Measurements from ENCODE around the gene MTMR12. TPM values are rescaled to one million over a fixed set of nuclear protein-coding genes. Genes with fewer than 3 reads are reported as not detected.

The MTMR12 gene
- total and polyA plus RNA-seq, 3 donors from 2014 or later: 53.6 to 64.0 (median 59.2) TPM

DNA sequence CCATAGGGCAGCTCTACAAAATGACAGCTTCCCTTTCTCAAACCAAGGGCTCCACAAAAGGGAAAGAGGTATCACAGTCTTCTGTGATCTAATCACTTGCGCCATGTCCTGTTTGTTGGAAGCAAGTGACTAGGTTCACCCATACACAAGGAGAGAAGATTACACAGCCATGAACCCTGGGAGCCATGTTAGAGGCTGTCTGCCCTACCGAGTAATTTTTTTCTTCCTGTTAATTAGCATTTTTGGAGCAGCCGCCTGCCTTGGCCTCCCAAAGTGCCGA, 105.4 kb downstream of the MTMR12 start:
- Histone ChIP-seq H3K4me3 (no peak overlapping the region), H3K27ac (no peak overlapping the region), H3K36me3 (ENCODE audit: low read depth, missing control alignments) (no peaks in the 10 kb centered on the region), H3K4me1 (no peaks in the 10 kb centered on the region), H3K9me3 (no peaks in the 10 kb centered on the region), H3K27me3 (no peaks in the 10 kb centered on the region)
- TF ChIP-seq, protein P1, sequence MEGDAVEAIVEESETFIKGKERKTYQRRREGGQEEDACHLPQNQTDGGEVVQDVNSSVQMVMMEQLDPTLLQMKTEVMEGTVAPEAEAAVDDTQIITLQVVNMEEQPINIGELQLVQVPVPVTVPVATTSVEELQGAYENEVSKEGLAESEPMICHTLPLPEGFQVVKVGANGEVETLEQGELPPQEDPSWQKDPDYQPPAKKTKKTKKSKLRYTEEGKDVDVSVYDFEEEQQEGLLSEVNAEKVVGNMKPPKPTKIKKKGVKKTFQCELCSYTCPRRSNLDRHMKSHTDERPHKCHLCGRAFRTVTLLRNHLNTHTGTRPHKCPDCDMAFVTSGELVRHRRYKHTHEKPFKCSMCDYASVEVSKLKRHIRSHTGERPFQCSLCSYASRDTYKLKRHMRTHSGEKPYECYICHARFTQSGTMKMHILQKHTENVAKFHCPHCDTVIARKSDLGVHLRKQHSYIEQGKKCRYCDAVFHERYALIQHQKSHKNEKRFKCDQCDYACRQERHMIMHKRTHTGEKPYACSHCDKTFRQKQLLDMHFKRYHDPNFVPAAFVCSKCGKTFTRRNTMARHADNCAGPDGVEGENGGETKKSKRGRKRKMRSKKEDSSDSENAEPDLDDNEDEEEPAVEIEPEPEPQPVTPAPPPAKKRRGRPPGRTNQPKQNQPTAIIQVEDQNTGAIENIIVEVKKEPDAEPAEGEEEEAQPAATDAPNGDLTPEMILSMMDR (IDR thresholded peaks at IDR 0.05): no peak
- TF ChIP-seq POLR2A (IDR thresholded peaks at IDR 0.05): no peak
- WGBS, 2 donors: 42 to 79% methylated on average over 2 to 4 of the region's 4 CpGs
- intact Hi-C loops (cut with DNase I; ENCODE audit: low total_unique reads): no loop called here
- DNase-seq: no peak

DNA sequence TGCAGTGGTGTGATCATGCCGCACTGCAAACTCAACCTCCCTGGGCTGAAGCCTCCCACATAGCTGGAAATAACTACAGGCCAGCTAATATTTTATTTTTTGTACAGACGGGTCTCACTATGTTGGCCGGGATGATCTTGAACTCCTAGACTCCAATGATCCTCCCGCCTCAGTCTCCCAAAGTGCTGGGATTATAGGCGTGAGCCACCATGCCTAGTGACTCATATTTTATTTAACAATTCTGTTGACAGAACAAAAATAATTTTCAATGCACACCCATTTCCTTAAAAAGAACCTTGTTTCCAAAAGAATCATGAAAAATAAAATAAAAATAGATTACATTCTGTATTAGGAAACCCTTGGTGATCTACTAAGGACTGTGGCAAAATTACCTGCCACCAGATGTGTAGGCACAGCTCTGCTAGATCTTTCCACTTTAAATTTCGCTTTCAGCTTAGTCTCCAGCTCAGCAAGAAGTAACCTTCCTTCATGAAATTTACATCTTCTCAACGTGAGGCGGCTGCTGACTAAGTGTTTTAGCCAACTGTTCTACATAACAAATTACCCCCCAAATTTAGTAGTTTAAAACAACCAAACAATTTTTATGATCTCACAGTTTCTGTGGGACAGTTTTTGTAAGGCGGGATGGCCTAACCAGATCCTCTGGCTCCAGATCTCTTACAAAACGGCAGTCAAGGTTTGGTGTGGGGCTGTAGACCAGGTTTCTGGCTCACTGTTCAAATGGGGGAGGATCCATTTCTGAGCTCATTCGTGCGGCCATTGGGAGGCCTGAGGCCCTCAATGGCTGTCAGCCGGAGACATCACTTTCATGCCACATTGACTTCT, 106.0 kb downstream of the MTMR12 start:
- H3K27me3 ChIP-seq: no peaks in the 10 kb centered on the region
- no peak overlapping the region for H3K27ac ChIP-seq
- no peak for DNase-seq
- no peaks in the 10 kb centered on the region for H3K36me3 ChIP-seq (ENCODE audit: low read depth, missing control alignments)
- 59 to 81% methylated on average over 13 of the region's 13 CpGs for WGBS, 2 donors
- intact Hi-C loops (cut with DNase I; ENCODE audit: low total_unique reads): no loop called here
- H3K4me3 ChIP-seq: no peak overlapping the region
- no peaks in the 10 kb centered on the region for H3K9me3 ChIP-seq
- no peaks in the 10 kb centered on the region for H3K4me1 ChIP-seq
- no peak for TF ChIP-seq POLR2A (IDR thresholded peaks at IDR 0.05)
- TF ChIP-seq, protein P1 (IDR thresholded peaks at IDR 0.05): no peak

DNA sequence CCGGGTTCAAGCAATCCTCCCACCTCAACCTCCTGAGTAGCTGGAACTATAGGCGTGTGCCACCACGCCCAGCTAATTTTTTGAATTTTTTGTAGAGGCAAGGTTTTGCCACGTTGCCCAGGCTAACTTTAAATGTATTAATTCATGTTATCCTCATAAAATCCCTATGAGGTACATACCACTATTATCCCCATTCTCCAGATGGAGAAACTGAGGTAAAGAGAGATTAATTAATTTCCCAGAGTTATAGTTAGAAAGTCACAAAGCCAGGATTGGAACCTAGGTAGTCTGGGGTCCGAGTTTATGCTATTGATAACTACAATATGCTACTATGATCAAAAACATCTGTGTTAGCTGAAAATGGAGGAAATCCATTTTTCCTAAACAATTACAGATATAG, 106.7 kb downstream of the MTMR12 start:
- Histone ChIP-seq H3K27me3 (no peaks in the 10 kb centered on the region), H3K27ac (no peak overlapping the region), H3K9me3 (no peaks in the 10 kb centered on the region), H3K36me3 (ENCODE audit: low read depth, missing control alignments) (no peaks in the 10 kb centered on the region), H3K4me1 (no peaks in the 10 kb centered on the region), H3K4me3 (no peak overlapping the region)
- 88% methylated on average over 5 of the region's 5 CpGs for WGBS, 2 donors
- TF ChIP-seq, protein P1 (IDR thresholded peaks at IDR 0.05): no peak
- no peak for TF ChIP-seq POLR2A (IDR thresholded peaks at IDR 0.05)
- no peak for DNase-seq
- intact Hi-C loops (cut with DNase I; ENCODE audit: low total_unique reads): no loop called here

DNA sequence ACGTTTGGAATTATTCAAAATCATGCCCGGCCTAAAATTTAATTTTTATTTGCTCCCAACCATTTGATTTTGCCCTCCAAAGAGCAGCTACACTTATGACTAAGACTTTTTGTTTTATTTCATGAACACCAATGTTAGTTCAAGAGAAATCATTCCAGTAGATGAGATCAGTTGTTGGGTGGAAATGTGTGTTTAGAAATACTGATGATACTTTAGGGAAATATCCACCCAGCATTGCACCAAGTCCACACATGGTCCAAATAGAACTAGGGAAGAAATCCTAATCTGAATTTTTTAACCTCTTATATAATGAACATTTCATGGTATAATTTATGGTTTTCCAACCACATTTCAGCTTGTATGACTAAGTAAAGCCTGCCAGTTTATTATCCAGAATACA, 110.3 kb downstream of the MTMR12 start:
- H3K27me3 ChIP-seq: no peaks in the 10 kb centered on the region
- 81 to 84% methylated on average over 2 of the region's 2 CpGs for WGBS, 2 donors
- no peaks in the 10 kb centered on the region for H3K36me3 ChIP-seq (ENCODE audit: low read depth, missing control alignments)
- no peak overlapping the region for H3K4me3 ChIP-seq
- intact Hi-C loops (cut with DNase I; ENCODE audit: low total_unique reads): no loop called here
- TF ChIP-seq POLR2A (IDR thresholded peaks at IDR 0.05): no peak
- no peak for DNase-seq
- no peaks in the 10 kb centered on the region for H3K4me1 ChIP-seq
- H3K27ac ChIP-seq: no peak overlapping the region
- H3K9me3 ChIP-seq: no peaks in the 10 kb centered on the region

- Histone ChIP-seq H3K4me3 (no peak overlapping the region), H3K9me3 (no peaks in the 10 kb centered on the region), H3K27me3 (no peaks in the 10 kb centered on the region), H3K27ac (no peak overlapping the region), H3K4me1 (no peaks in the 10 kb centered on the region), H3K36me3 (ENCODE audit: low read depth, missing control alignments) (no peaks in the 10 kb centered on the region)
- intact Hi-C loops (cut with DNase I; ENCODE audit: low total_unique reads): no loop called here
- no peak for DNase-seq
- WGBS, 2 donors: 59 to 71% methylated on average over 3 of the region's 3 CpGs
- TF ChIP-seq, protein P1 (IDR thresholded peaks at IDR 0.05): no peak
- TF ChIP-seq POLR2A (IDR thresholded peaks at IDR 0.05): no peak
These were observed 111.5 kb downstream of the MTMR12 start for GRCh38 chr5:32201122-32201753.
